GM08714 (cell line): Measurements from ENCODE around the gene CDH15.
"Not testable (repeated sequence)": the region's sequence is repeated elsewhere in the genome, so short reads cannot be mapped to it uniquely, and the experiment has no call there.

Experiments used
- H3K4me3 ChIP-seq: fragments of 200-500 bp; sonication (Bioruptor generic); 2 replicates; pipeline ENCODE4 v1.5.1; 2014; ENCODE audit warnings: mild to moderate bottlenecking, low read length, inconsistent platforms
- ZNF274 ChIP-seq: IDR thresholded peaks from 2 replicates; pipeline ENCODE4 v1.6.1; 2012; ENCODE audit warnings: mild to moderate bottlenecking, low read depth, low read length

The CDH15 gene

GRCh38 chr16:89242795-89243200, 71.2 kb downstream of the CDH15 start:
- no peak overlapping the region for H3K4me3 ChIP-seq
- TF ChIP-seq ZNF274 = no peak

GRCh38 chr16:89243664-89244063, 72.1 kb downstream of the CDH15 start:
- TF ChIP-seq ZNF274 = no peak
- no peak overlapping the region for H3K4me3 ChIP-seq

- H3K4me3 ChIP-seq = not testable (repeated sequence)
These were observed 72.7 kb downstream of the CDH15 start for GRCh38 chr16:89244264-89244663.

GRCh38 chr16:89244754-89245153, 73.2 kb downstream of the CDH15 start:
- TF ChIP-seq ZNF274 = no peak

More at GRCh38 chr16:89244754-89245153, 73.2 kb downstream of the CDH15 start:
- H3K4me3 ChIP-seq = no peak overlapping the region
